ENCODE results near the gene BLTP3B. TPM values are rescaled to one million over a fixed set of nuclear protein-coding genes. Genes with fewer than 3 reads are reported as not detected.
A peak's percentile ranks its signal among the peaks of the same experiment; 100 is the strongest.

BLTP3B gene
- total and polyA plus RNA-seq, 4 experiments from 2014 or later: 11.0 to 16.8 (median 15.5) TPM

- Histone ChIP-seq H3K9me3 (ENCODE audit: control insufficient read depth in 1 of 2, low read length in 2 of 2) (no peaks in the 10 kb centered on the region), H3K27ac (ENCODE audit: low read depth, low read length) (no peak overlapping the region), H3K4me1 (ENCODE audit: insufficient read depth, low read length) (peaks cover 20% of the 10 kb centered on the region), H3K4me3 (ENCODE audit: low read length in 2 of 2) (no peak overlapping the region), H3K36me3 (ENCODE audit: insufficient read depth, low read length) (no peaks in the 10 kb centered on the region), H3K27me3 (ENCODE audit: insufficient read depth, low read length) (no peaks in the 10 kb centered on the region)
- Mint-ChIP-seq H3K36me3 (peaks cover 3 to 8% of the 10 kb centered on the region in 2 donors), H3K4me3 (peak overlapping the region in 1 of 8 donors; percentile 13), H3K27me3 (no peaks in the 10 kb centered on the region), H3K9me3 (peaks cover 0 to 3% (median 0%) of the 10 kb centered on the region in 8 donors), H3K27ac (peak overlapping the region in 1 of 7 donors; percentile 44), H3K4me1 (peaks cover 40 to 56% (median 50%) of the 10 kb centered on the region in 4 donors)
- POLR2A ChIA-PET (ENCODE audit: partially characterized antibody): interaction anchor here (1.3 kb wide), 1 partner anchor 62 kb away, joined by 4 read pairs; the partner anchor contains the start of gene ACTR6
- CTCF ChIA-PET (ENCODE audit: partially characterized antibody): interaction anchor here (0.7 to 2.8 kb wide), 8 partner anchors 9 to 64 kb away, joined by 3 to 10 read pairs (median 4); no protein-coding TSS in a partner anchor
- intact Hi-C loops (cut with micrococcal nuclease): no loop called here
- peak in 1 of 5 donors; percentile 19 for DNase-seq
Measured at GRCh38 chr12:100138048-100138802, 4.4 kb downstream of the BLTP3B start.

DNA sequence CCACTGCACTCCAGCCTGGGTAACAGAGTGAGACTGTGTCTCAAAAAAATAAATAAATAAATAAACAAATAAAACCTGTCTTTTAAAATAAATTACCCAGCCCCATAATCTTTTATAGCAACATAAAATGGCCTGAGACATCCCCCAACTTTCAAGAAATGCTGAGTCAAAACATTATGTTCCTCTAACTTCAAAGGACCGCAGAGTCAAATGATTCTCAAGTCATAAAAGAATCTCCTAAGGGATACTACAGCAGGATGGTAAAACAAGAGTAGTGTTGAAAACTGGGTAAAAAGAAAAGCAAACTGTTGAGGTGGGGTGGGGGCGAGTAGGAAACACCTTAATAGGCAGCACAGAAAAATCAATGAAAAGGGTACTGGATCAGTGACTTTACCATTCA lies 9.5 kb downstream of the BLTP3B start:
- ChIA-PET CTCF (ENCODE audit: partially characterized antibody) (interaction anchor here (2.2 kb wide), 1 partner anchor 22 kb away, joined by 6 read pairs; no protein-coding TSS in a partner anchor), POLR2A (ENCODE audit: partially characterized antibody) (no interaction called here)
- H3K27me3 Mint-ChIP-seq: no peaks in the 10 kb centered on the region
- H3K9me3 Mint-ChIP-seq: peaks cover 0 to 8% (median 0%) of the 10 kb centered on the region in 8 donors
- intact Hi-C loops (cut with micrococcal nuclease): no loop called here
- H3K27ac Mint-ChIP-seq: no peak overlapping the region
- Histone ChIP-seq H3K36me3 (ENCODE audit: insufficient read depth, low read length) (no peaks in the 10 kb centered on the region), H3K9me3 (ENCODE audit: control insufficient read depth in 1 of 2, low read length in 2 of 2) (no peaks in the 10 kb centered on the region), H3K4me1 (ENCODE audit: insufficient read depth, low read length) (peaks cover 5% of the 10 kb centered on the region), H3K27me3 (ENCODE audit: insufficient read depth, low read length) (no peaks in the 10 kb centered on the region), H3K27ac (ENCODE audit: low read depth, low read length) (no peak overlapping the region), H3K4me3 (ENCODE audit: low read length in 2 of 2) (no peak overlapping the region)
- no peak for DNase-seq
- no peak overlapping the region for H3K4me3 Mint-ChIP-seq
- peaks cover 29 to 42% (median 33%) of the 10 kb centered on the region in 4 donors for H3K4me1 Mint-ChIP-seq
- H3K36me3 Mint-ChIP-seq: peaks cover 0 to 9% of the 10 kb centered on the region in 2 donors

- DNase-seq: no peak
- no peaks in the 10 kb centered on the region for H3K27me3 Mint-ChIP-seq
- Histone ChIP-seq H3K4me1 (ENCODE audit: insufficient read depth, low read length) (peaks cover 12% of the 10 kb centered on the region), H3K27me3 (ENCODE audit: insufficient read depth, low read length) (no peaks in the 10 kb centered on the region), H3K36me3 (ENCODE audit: insufficient read depth, low read length) (no peaks in the 10 kb centered on the region), H3K4me3 (ENCODE audit: low read length in 2 of 2) (no peak overlapping the region), H3K27ac (ENCODE audit: low read depth, low read length) (no peak overlapping the region), H3K9me3 (ENCODE audit: control insufficient read depth in 1 of 2, low read length in 2 of 2) (no peaks in the 10 kb centered on the region)
- peaks cover 0 to 8% (median 0%) of the 10 kb centered on the region in 8 donors for H3K9me3 Mint-ChIP-seq
- peaks cover 15 to 33% (median 24%) of the 10 kb centered on the region in 4 donors for H3K4me1 Mint-ChIP-seq
- ChIA-PET POLR2A (ENCODE audit: partially characterized antibody) (no interaction called here), CTCF (ENCODE audit: partially characterized antibody) (interaction anchor here (1.5 to 2.2 kb wide), 2 partner anchors 10 to 27 kb away, joined by 4 to 8 read pairs; no protein-coding TSS in a partner anchor)
- peak overlapping the region in 4 of 7 donors; percentile 31 to 77 (median 70) for H3K27ac Mint-ChIP-seq
- H3K36me3 Mint-ChIP-seq: peaks cover 0 to 6% of the 10 kb centered on the region in 2 donors
- H3K4me3 Mint-ChIP-seq: no peak overlapping the region
- intact Hi-C loops (cut with micrococcal nuclease): no loop called here
Measured at GRCh38 chr12:100128512-100128908, 14.2 kb downstream of the BLTP3B start.

GRCh38 chr12:100127766-100128511 lies 14.7 kb downstream of the BLTP3B start:
- Mint-ChIP-seq H3K4me3 (peak overlapping the region in 2 of 8 donors; percentile 5 to 26), H3K27ac (peak overlapping the region in 4 of 7 donors; percentile 31 to 77 (median 63)), H3K4me1 (peaks cover 17 to 29% (median 23%) of the 10 kb centered on the region in 4 donors), H3K9me3 (peaks cover 0 to 4% (median 0%) of the 10 kb centered on the region in 8 donors), H3K36me3 (peaks cover 0 to 8% of the 10 kb centered on the region in 2 donors), H3K27me3 (no peaks in the 10 kb centered on the region)
- H3K9me3 ChIP-seq (ENCODE audit: control insufficient read depth in 1 of 2, low read length in 2 of 2): no peaks in the 10 kb centered on the region
- intact Hi-C loops (cut with micrococcal nuclease): no loop called here
- no peak overlapping the region for H3K4me3 ChIP-seq (ENCODE audit: low read length in 2 of 2)
- no peak overlapping the region for H3K27ac ChIP-seq (ENCODE audit: low read depth, low read length)
- ChIA-PET POLR2A (ENCODE audit: partially characterized antibody) (no interaction called here), CTCF (ENCODE audit: partially characterized antibody) (interaction anchor here (2.2 kb wide), 1 partner anchor 27 kb away, joined by 8 read pairs; no protein-coding TSS in a partner anchor)
- peaks cover 12% of the 10 kb centered on the region for H3K4me1 ChIP-seq (ENCODE audit: insufficient read depth, low read length)
- no peak for DNase-seq
- H3K36me3 ChIP-seq (ENCODE audit: insufficient read depth, low read length): no peaks in the 10 kb centered on the region
- no peaks in the 10 kb centered on the region for H3K27me3 ChIP-seq (ENCODE audit: insufficient read depth, low read length)

GRCh38 chr12:100123316-100124095 lies 19.2 kb downstream of the BLTP3B start:
- Mint-ChIP-seq H3K27me3 (no peaks in the 10 kb centered on the region), H3K27ac (no peak overlapping the region)

DNA sequence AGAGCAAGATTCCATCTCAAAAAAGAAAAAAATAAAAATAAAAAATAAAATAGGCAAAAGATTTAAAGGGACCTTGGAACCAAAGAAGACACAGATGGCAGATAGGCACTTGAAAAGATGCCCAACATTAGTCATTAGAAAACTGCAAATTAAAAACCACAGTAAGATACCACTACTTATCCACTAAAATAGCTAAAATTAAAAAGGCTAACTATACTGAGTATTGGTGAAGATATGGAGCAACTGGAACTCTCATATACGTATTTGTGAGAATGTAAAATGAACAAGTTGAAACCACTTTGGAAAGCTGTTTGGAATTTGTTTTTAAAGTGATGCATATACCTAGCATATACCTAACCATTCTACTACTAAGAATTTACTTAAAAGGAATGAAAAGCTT lies 22.3 kb downstream of the BLTP3B start:
- no peak overlapping the region for H3K27ac Mint-ChIP-seq
- H3K27ac ChIP-seq (ENCODE audit: low read depth, low read length): no peak overlapping the region
- H3K27me3 ChIP-seq (ENCODE audit: insufficient read depth, low read length): no peaks in the 10 kb centered on the region
- no peak overlapping the region for H3K4me3 Mint-ChIP-seq
- no peaks in the 10 kb centered on the region for H3K27me3 Mint-ChIP-seq
- no peaks in the 10 kb centered on the region for H3K9me3 ChIP-seq (ENCODE audit: control insufficient read depth in 1 of 2, low read length in 2 of 2)
- H3K4me1 ChIP-seq (ENCODE audit: insufficient read depth, low read length): no peaks in the 10 kb centered on the region
- H3K36me3 ChIP-seq (ENCODE audit: insufficient read depth, low read length): no peaks in the 10 kb centered on the region
- CTCF ChIA-PET (ENCODE audit: partially characterized antibody): interaction anchor here (2.3 kb wide), 1 partner anchor 34 kb away, joined by 5 read pairs; no protein-coding TSS in a partner anchor
- H3K4me1 Mint-ChIP-seq: peaks cover 0 to 9% (median 3%) of the 10 kb centered on the region in 4 donors
- peaks cover 0 to 10% (median 4%) of the 10 kb centered on the region in 8 donors for H3K9me3 Mint-ChIP-seq
- intact Hi-C loops (cut with micrococcal nuclease): no loop called here
- H3K36me3 Mint-ChIP-seq: peaks cover 7 to 20% of the 10 kb centered on the region in 2 donors
- DNase-seq: no peak
- no peak overlapping the region for H3K4me3 ChIP-seq (ENCODE audit: low read length in 2 of 2)
- POLR2A ChIA-PET (ENCODE audit: partially characterized antibody): no interaction called here

More at GRCh38 chr12:100123316-100124095, 19.2 kb downstream of the BLTP3B start:
- no peak overlapping the region for H3K27ac ChIP-seq (ENCODE audit: low read depth, low read length)
- no peaks in the 10 kb centered on the region for H3K36me3 ChIP-seq (ENCODE audit: insufficient read depth, low read length)
- CTCF ChIA-PET (ENCODE audit: partially characterized antibody): interaction anchor here (1.5 kb wide), 1 partner anchor 31 kb away, joined by 4 read pairs; no protein-coding TSS in a partner anchor
- Mint-ChIP-seq H3K4me3 (no peak overlapping the region), H3K4me1 (peaks cover 11 to 19% (median 14%) of the 10 kb centered on the region in 4 donors), H3K36me3 (peaks cover 7 to 11% of the 10 kb centered on the region in 2 donors), H3K9me3 (peaks cover 0 to 10% (median 4%) of the 10 kb centered on the region in 8 donors)
- intact Hi-C loops (cut with micrococcal nuclease): no loop called here
- no peaks in the 10 kb centered on the region for H3K27me3 ChIP-seq (ENCODE audit: insufficient read depth, low read length)
- H3K4me1 ChIP-seq (ENCODE audit: insufficient read depth, low read length): peaks cover 10% of the 10 kb centered on the region
- no peaks in the 10 kb centered on the region for H3K9me3 ChIP-seq (ENCODE audit: control insufficient read depth in 1 of 2, low read length in 2 of 2)
- no peak overlapping the region for H3K4me3 ChIP-seq (ENCODE audit: low read length in 2 of 2)
- no peak for DNase-seq
- POLR2A ChIA-PET (ENCODE audit: partially characterized antibody): no interaction called here
